Astrocyte (in vitro differentiated cells and primary cell): ENCODE measurements around the gene YBX3. TPM values are rescaled to one million over a fixed set of nuclear protein-coding genes. Genes with fewer than 3 reads are reported as not detected.
A peak's percentile ranks its signal among the peaks of the same experiment; 100 is the strongest.

Experiments
- DNase-seq: peaks from one replicate; pipeline ENCODE4 v3.0.0-alpha.2; 2010; ENCODE audit warnings: low read depth
- FAIRE-seq: peaks from 2 replicates; lab custom pipeline; 2011; peaks lifted over from hg19 to GRCh38; lab: Jason Lieb, UNC
- H2AFZ ChIP-seq: 2 replicates; pipeline ENCODE4 v1.6.0; 2012; ENCODE audit warnings: low read depth, low read length, inconsistent platforms
- H3K27ac ChIP-seq: 2 replicates; pipeline ENCODE4 v1.5.1; 2011; ENCODE audit warnings: low read depth, low read length, inconsistent platforms
- H3K27me3 ChIP-seq: 2 replicates; pipeline ENCODE4 v1.6.0; 2011; ENCODE audit warnings: low read length, inconsistent platforms; ENCODE audit not compliant: insufficient read depth
- H3K36me3 ChIP-seq: 2 replicates; pipeline ENCODE4 v1.5.1; 2011; ENCODE audit warnings: low read length, inconsistent platforms; ENCODE audit not compliant: insufficient read depth
- H3K4me1 ChIP-seq: 2 replicates; pipeline ENCODE4 v1.5.1; 2011; ENCODE audit warnings: low read length, inconsistent platforms; ENCODE audit not compliant: insufficient read depth
- H3K4me2 ChIP-seq: 2 replicates; pipeline ENCODE4 v1.6.0; 2012; ENCODE audit warnings: low read length, inconsistent platforms
- H3K4me3 ChIP-seq: 2 replicates; pipeline ENCODE4 v1.5.1; 2011; ENCODE audit warnings: low read depth, mild to moderate bottlenecking, low read length, inconsistent platforms; ENCODE audit not compliant: insufficient read depth
- H3K79me2 ChIP-seq: 2 replicates; pipeline ENCODE4 v1.6.0; 2012; ENCODE audit warnings: mild to moderate bottlenecking, low read length, inconsistent platforms; ENCODE audit not compliant: insufficient read depth
- H3K9ac ChIP-seq: 2 replicates; pipeline ENCODE4 v1.6.0; 2012; ENCODE audit warnings: mild to moderate bottlenecking, low read length, inconsistent platforms
- H3K9me3 ChIP-seq: 2 replicates; pipeline ENCODE4 v1.5.1; 2012; ENCODE audit warnings: low read depth, mild to moderate bottlenecking, low read length, inconsistent platforms; ENCODE audit not compliant: insufficient read depth
- H4K20me1 ChIP-seq: 2 replicates; pipeline ENCODE4 v1.6.0; 2012; ENCODE audit warnings: low read length, inconsistent platforms; ENCODE audit not compliant: insufficient read depth
- H3K27ac Mint-ChIP-seq: one replicate; pipeline ENCODE4 v1.8.0; 2021; ENCODE audit warnings: mild to moderate bottlenecking, mixed read lengths; ENCODE audit not compliant: unreplicated experiment
- H3K27me3 Mint-ChIP-seq: one replicate; pipeline ENCODE4 v1.8.0; 2021; ENCODE audit warnings: low read depth, mixed read lengths; ENCODE audit not compliant: unreplicated experiment
- H3K36me3 Mint-ChIP-seq: one replicate; pipeline ENCODE4 v1.8.0; 2021; ENCODE audit warnings: low read depth, mixed read lengths; ENCODE audit not compliant: unreplicated experiment
- H3K4me1 Mint-ChIP-seq: one replicate; pipeline ENCODE4 v1.8.0; 2021; ENCODE audit warnings: low read depth, mixed read lengths; ENCODE audit not compliant: unreplicated experiment
- H3K4me3 Mint-ChIP-seq: one replicate; pipeline ENCODE4 v1.8.0; 2021; ENCODE audit warnings: mild to moderate bottlenecking, moderate library complexity, mixed read lengths; ENCODE audit not compliant: unreplicated experiment
- H3K9me3 Mint-ChIP-seq: one replicate; pipeline ENCODE4 v1.8.0; 2021; ENCODE audit warnings: mild to moderate bottlenecking, mixed read lengths; ENCODE audit not compliant: unreplicated experiment
- EZH2 ChIP-seq: IDR thresholded peaks from 2 replicates; pipeline ENCODE4 v1.6.1; 2012; ENCODE audit warnings: mild to moderate bottlenecking, low read length, inconsistent platforms; ENCODE audit not compliant: insufficient read depth
- total RNA-seq: library from RNA; stranded (reverse); gene quantifications from 2 replicates; pipeline ENCODE4 v1.2.1, GENCODE V29; 2021
- TF ChIP-seq, protein P1 (sequence below): IDR thresholded peaks from 2 replicates; pipeline ENCODE4 v1.5.1; 2011; ENCODE audit warnings: low read depth, mild to moderate bottlenecking, inconsistent platforms, low read length, moderate library complexity; ENCODE audit not compliant: insufficient read depth

YBX3 gene
- total RNA-seq, 1 donor from 2014 or later: 527 TPM

DNA sequence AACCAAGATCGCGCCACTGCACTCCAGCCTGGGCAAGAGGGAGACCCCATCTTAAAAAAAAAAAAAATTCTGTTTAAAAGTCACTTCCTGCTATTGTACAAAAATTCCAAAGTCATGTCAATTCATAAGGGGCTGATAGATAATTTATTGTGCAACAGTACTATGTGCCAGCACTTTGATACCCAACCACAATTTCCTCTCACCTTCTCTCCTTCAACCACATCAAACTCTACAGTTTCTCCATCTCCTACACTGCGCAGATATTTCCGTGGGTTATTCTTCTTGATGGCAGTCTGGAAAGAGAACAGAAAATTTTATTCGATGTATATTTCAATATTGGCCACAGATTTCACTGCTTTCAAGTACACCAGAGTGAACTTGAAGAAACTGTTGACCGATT lies 7.6 kb downstream of the YBX3 start:
- Histone ChIP-seq H3K27ac (no peak overlapping the region), H3K4me1 (peaks cover 30% of the 10 kb centered on the region), H2AFZ (no peak overlapping the region), H3K79me2 (peaks cover 41% of the 10 kb centered on the region), H3K4me2 (no peak overlapping the region), H4K20me1 (peaks cover 33% of the 10 kb centered on the region), H3K9me3 (no peaks in the 10 kb centered on the region), H3K4me3 (no peak overlapping the region), H3K27me3 (no peaks in the 10 kb centered on the region), H3K36me3 (peaks cover 39% of the 10 kb centered on the region), H3K9ac (peak overlapping the region; percentile 67)
- Mint-ChIP-seq H3K36me3 (peaks cover 13% of the 10 kb centered on the region), H3K27ac (peak overlapping the region; percentile 36), H3K9me3 (no peaks in the 10 kb centered on the region), H3K4me1 (peaks cover 46% of the 10 kb centered on the region), H3K27me3 (no peaks in the 10 kb centered on the region), H3K4me3 (peak overlapping the region; percentile 3)
- no peak for FAIRE-seq
- TF ChIP-seq, protein P1, sequence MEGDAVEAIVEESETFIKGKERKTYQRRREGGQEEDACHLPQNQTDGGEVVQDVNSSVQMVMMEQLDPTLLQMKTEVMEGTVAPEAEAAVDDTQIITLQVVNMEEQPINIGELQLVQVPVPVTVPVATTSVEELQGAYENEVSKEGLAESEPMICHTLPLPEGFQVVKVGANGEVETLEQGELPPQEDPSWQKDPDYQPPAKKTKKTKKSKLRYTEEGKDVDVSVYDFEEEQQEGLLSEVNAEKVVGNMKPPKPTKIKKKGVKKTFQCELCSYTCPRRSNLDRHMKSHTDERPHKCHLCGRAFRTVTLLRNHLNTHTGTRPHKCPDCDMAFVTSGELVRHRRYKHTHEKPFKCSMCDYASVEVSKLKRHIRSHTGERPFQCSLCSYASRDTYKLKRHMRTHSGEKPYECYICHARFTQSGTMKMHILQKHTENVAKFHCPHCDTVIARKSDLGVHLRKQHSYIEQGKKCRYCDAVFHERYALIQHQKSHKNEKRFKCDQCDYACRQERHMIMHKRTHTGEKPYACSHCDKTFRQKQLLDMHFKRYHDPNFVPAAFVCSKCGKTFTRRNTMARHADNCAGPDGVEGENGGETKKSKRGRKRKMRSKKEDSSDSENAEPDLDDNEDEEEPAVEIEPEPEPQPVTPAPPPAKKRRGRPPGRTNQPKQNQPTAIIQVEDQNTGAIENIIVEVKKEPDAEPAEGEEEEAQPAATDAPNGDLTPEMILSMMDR: no peak
- no peak for TF ChIP-seq EZH2
- no peak for DNase-seq

DNA sequence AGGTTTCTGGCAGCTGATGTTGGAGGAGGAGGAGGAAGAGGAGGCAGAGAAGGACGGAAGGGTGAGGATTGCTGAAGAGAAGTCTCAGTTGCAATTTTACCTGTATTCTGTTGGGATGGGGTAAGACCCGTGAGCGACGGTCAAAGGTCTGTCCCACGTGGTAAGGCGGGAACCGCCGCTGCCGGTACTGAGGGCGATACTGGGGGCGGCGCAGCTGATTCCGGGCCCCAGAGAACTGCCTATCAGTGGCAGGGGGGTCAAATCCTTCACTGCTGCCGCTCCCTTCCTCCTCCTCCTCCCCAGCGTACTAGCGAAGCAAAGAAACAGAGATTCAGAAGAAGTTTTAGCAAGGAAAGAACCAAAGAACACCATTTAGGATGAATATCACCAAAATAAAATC lies 13.3 kb downstream of the YBX3 start:
- Histone ChIP-seq H3K9ac (no peak overlapping the region), H2AFZ (no peak overlapping the region), H3K27ac (no peak overlapping the region), H3K36me3 (peaks cover 70% of the 10 kb centered on the region), H3K9me3 (no peaks in the 10 kb centered on the region), H3K4me2 (no peak overlapping the region), H3K79me2 (peaks cover 39% of the 10 kb centered on the region), H3K4me3 (no peak overlapping the region), H3K4me1 (no peaks in the 10 kb centered on the region), H3K27me3 (no peaks in the 10 kb centered on the region), H4K20me1 (peaks cover 49% of the 10 kb centered on the region)
- H3K27me3 Mint-ChIP-seq: no peaks in the 10 kb centered on the region
- H3K9me3 Mint-ChIP-seq: no peaks in the 10 kb centered on the region
- DNase-seq (no peak), FAIRE-seq (no peak)
- no peak overlapping the region for H3K27ac Mint-ChIP-seq
- H3K36me3 Mint-ChIP-seq: peaks cover 22% of the 10 kb centered on the region
- no peak overlapping the region for H3K4me3 Mint-ChIP-seq
- H3K4me1 Mint-ChIP-seq: peaks cover 4% of the 10 kb centered on the region
- TF ChIP-seq, protein P1: no peak
- TF ChIP-seq EZH2: no peak

DNA sequence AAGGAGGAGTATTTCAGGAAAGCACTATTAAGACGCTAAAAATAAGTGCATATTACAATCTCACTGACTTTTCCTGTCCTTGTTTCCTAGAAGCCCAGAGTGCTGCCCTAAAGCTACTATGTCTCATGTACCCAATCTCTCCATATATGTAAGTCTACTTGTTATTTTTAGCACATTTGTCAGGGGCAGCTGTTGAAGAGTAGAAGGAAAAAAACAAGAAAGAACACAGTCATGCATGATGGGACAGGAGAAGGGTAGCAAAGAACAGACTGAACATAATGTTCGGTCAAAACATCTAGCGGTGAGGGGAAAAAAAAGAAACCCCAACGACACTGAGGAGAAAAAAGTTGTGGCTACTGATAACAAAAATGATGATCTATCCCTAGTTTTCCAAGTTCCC lies 14.3 kb downstream of the YBX3 start:
- H3K4me1 ChIP-seq: no peaks in the 10 kb centered on the region
- H3K4me3 Mint-ChIP-seq: no peak overlapping the region
- no peaks in the 10 kb centered on the region for H3K9me3 ChIP-seq
- H4K20me1 ChIP-seq: peaks cover 53% of the 10 kb centered on the region
- peaks cover 65% of the 10 kb centered on the region for H3K36me3 ChIP-seq
- no peaks in the 10 kb centered on the region for H3K9me3 Mint-ChIP-seq
- H3K9ac ChIP-seq: no peak overlapping the region
- TF ChIP-seq, protein P1: no peak
- TF ChIP-seq EZH2: no peak
- H3K36me3 Mint-ChIP-seq: peaks cover 20% of the 10 kb centered on the region
- no peak overlapping the region for H3K27ac Mint-ChIP-seq
- no peak for DNase-seq
- no peaks in the 10 kb centered on the region for H3K27me3 Mint-ChIP-seq
- H3K27ac ChIP-seq: no peak overlapping the region
- FAIRE-seq: no peak
- no peak overlapping the region for H3K4me3 ChIP-seq
- H2AFZ ChIP-seq: no peak overlapping the region
- H3K4me1 Mint-ChIP-seq: peaks cover 4% of the 10 kb centered on the region
- H3K4me2 ChIP-seq: no peak overlapping the region
- no peaks in the 10 kb centered on the region for H3K27me3 ChIP-seq
- H3K79me2 ChIP-seq: peaks cover 39% of the 10 kb centered on the region
